IMR-90 (cell line): ENCODE results near the gene OTOG. TPM values are rescaled to one million over a fixed set of nuclear protein-coding genes. Genes with fewer than 3 reads are reported as not detected.

Experiments used
- ATAC-seq: fragments of 200-7000 bp; cut with Tn5 transposase; 2 replicates; pipeline ENCODE4 v1.9.1; 2020; ENCODE audit warnings: low read depth, mild to moderate bottlenecking, moderate library complexity
- BruUV-seq: library from RNA; stranded (reverse); fragments of 400-500 nt; replicated peaks from 2 replicates; lab custom pipeline; 2021; lab: Mats Ljungman, UMichigan
- CTCF ChIA-PET: fragments of 300-600 bp; formaldehyde crosslinking; extraction: SDS; loops from one replicate; lab custom pipeline; 2021; ENCODE audit warnings: antibody characterized with exemption; lab: Yijun Ruan, JAX
- POLR2A ChIA-PET: fragments of 300-600 bp; sonication (Branson Sonifier 250); formaldehyde crosslinking; loops from one replicate; lab custom pipeline; 2022; ENCODE audit warnings: antibody characterized with exemption; ENCODE audit not compliant: unreplicated experiment; lab: Charles Lee
- DNase-seq: peaks from one replicate; pipeline ENCODE4 v3.0.0; 2013
- H2AFZ ChIP-seq: replicated peaks from 2 replicates; pipeline ENCODE3; 2013; ENCODE audit warnings: low read length, mild to moderate bottlenecking; ENCODE audit not compliant: poor library complexity
- H2AK5ac ChIP-seq: 2 replicates; pipeline ENCODE4 v1.6.1; 2013; ENCODE audit warnings: low read depth, low read length, inconsistent platforms
- H2AK9ac ChIP-seq: replicated peaks from 2 replicates; pipeline ENCODE3; 2013; ENCODE audit warnings: mild to moderate bottlenecking, low read depth, low read length, moderate library complexity; ENCODE audit not compliant: poor library complexity
- H2BK120ac ChIP-seq: 2 replicates; pipeline ENCODE4 v1.6.1; 2013; ENCODE audit warnings: low read depth, low read length, inconsistent platforms
- H2BK15ac ChIP-seq: 3 replicates; pipeline ENCODE4 v1.6.1; 2013; ENCODE audit warnings: low read depth, low read length, inconsistent platforms
- H2BK20ac ChIP-seq: 2 replicates; pipeline ENCODE4 v1.6.1; 2013; ENCODE audit warnings: low read depth, mild to moderate bottlenecking, inconsistent platforms, low read length, moderate library complexity
- H2BK5ac ChIP-seq: 2 replicates; pipeline ENCODE4 v1.6.1; 2013; ENCODE audit warnings: mild to moderate bottlenecking, low read depth, low read length, inconsistent platforms; ENCODE audit not compliant: poor library complexity, severe bottlenecking
- H3K14ac ChIP-seq: replicated peaks from 2 replicates; pipeline ENCODE4 v1.6.1; 2013; ENCODE audit warnings: low read depth, low read length, inconsistent platforms
- H3K18ac ChIP-seq: 2 replicates; pipeline ENCODE4 v1.6.1; 2013; ENCODE audit warnings: low read depth, low read length, control low read depth
- H3K23ac ChIP-seq: 2 replicates; pipeline ENCODE4 v1.6.1; 2013; ENCODE audit warnings: low read depth, low read length, inconsistent platforms
- H3K27ac ChIP-seq: 2 replicates; pipeline ENCODE4 v1.5.1; 2013; ENCODE audit warnings: mild to moderate bottlenecking, control low read depth, low read length; ENCODE audit not compliant: insufficient read depth
- H3K27me3 ChIP-seq: 2 replicates; pipeline ENCODE4 v1.6.1; 2013; ENCODE audit warnings: low read length; ENCODE audit not compliant: control insufficient read depth, insufficient read depth
- H3K36me3 ChIP-seq: 2 replicates; pipeline ENCODE4 v1.6.1; 2013; ENCODE audit warnings: low read length, mixed read lengths; ENCODE audit not compliant: control insufficient read depth, insufficient read depth
- H3K4ac ChIP-seq: 2 replicates; pipeline ENCODE4 v1.6.1; 2013; ENCODE audit warnings: low read depth, low read length, inconsistent platforms
- H3K4me1 ChIP-seq: 2 replicates; pipeline ENCODE4 v1.6.1; 2013; ENCODE audit warnings: low read length, mixed read lengths; ENCODE audit not compliant: control insufficient read depth, insufficient read depth
- H3K4me2 ChIP-seq: 2 replicates; pipeline ENCODE4 v1.6.1; 2013; ENCODE audit warnings: low read depth, mild to moderate bottlenecking, control low read depth, low read length, moderate library complexity
- H3K4me3 ChIP-seq: 2 replicates; pipeline ENCODE4 v1.5.1; 2013; ENCODE audit warnings: low read depth, mild to moderate bottlenecking, control low read depth, low read length, moderate library complexity; ENCODE audit not compliant: insufficient read depth
- H3K56ac ChIP-seq: 2 replicates; pipeline ENCODE4 v1.6.1; 2013; ENCODE audit warnings: low read length, inconsistent platforms; ENCODE audit not compliant: insufficient read depth; ENCODE audit errors: extremely low read depth
- H3K79me1 ChIP-seq, 2 experiments: 2 replicates each; pipeline ENCODE4 v1.6.1; 2013; ENCODE audit warnings: low read length in 2 of 2, inconsistent platforms in 1 of 2, low read depth in 1 of 2
- H3K9ac ChIP-seq: 2 replicates; pipeline ENCODE4 v1.6.1; 2013; ENCODE audit warnings: low read depth, low read length, control low read depth
- H3K9me1 ChIP-seq: 2 replicates; pipeline ENCODE4 v1.6.1; 2013; ENCODE audit warnings: low read length, inconsistent platforms; ENCODE audit not compliant: insufficient read depth
- H3K9me3 ChIP-seq: 2 replicates; pipeline ENCODE4 v1.6.1; 2013; ENCODE audit warnings: low read length; ENCODE audit not compliant: control insufficient read depth, insufficient read depth
- H4K20me1 ChIP-seq: 2 replicates; pipeline ENCODE4 v1.6.1; 2013; ENCODE audit warnings: low read length, inconsistent platforms; ENCODE audit not compliant: insufficient read depth
- H4K5ac ChIP-seq: 2 replicates; pipeline ENCODE4 v1.6.1; 2013; ENCODE audit warnings: mild to moderate bottlenecking, low read depth, low read length, control low read depth
- H4K8ac ChIP-seq, 2 experiments: 2 replicates each; pipeline ENCODE4 v1.6.1; 2013; ENCODE audit warnings: low read depth in 2 of 2, low read length in 2 of 2, control low read depth in 1 of 2, inconsistent platforms in 1 of 2
- H4K91ac ChIP-seq: 2 replicates; pipeline ENCODE4 v1.6.1; 2013; ENCODE audit warnings: low read depth, low read length, inconsistent platforms; ENCODE audit not compliant: insufficient read depth
- CEBPB ChIP-seq: IDR thresholded peaks from 2 replicates; pipeline ENCODE4 v1.6.1; 2012; ENCODE audit warnings: low read depth, low read length, improper control_type of control experiment
- CHD1 ChIP-seq: IDR thresholded peaks from 2 replicates; pipeline ENCODE4 v1.6.1; 2012; ENCODE audit warnings: low read depth, low read length, improper control_type of control experiment
- FOS ChIP-seq: fragments of 150-350 bp; IDR thresholded peaks from 2 replicates; pipeline ENCODE4 v1.6.1; 2016; ENCODE audit warnings: low read depth, low read length
- MAFK ChIP-seq: IDR thresholded peaks from 2 replicates; pipeline ENCODE4 v1.6.1; 2012; ENCODE audit warnings: low read depth, low read length, improper control_type of control experiment
- MAZ ChIP-seq: IDR thresholded peaks from 2 replicates; pipeline ENCODE4 v1.6.1; 2012; ENCODE audit warnings: low read depth, mild to moderate bottlenecking, low read length, improper control_type of control experiment, moderate library complexity, borderline replicate concordance
- MXI1 ChIP-seq: IDR thresholded peaks from 2 replicates; pipeline ENCODE4 v1.6.1; 2012; ENCODE audit warnings: low read depth, mild to moderate bottlenecking, low read length, moderate library complexity, borderline replicate concordance
- SMC3 ChIP-seq: fragments of 150-350 bp; IDR thresholded peaks from 2 replicates; pipeline ENCODE4 v1.6.1; 2016; ENCODE audit warnings: low read depth, mild to moderate bottlenecking, antibody characterized with exemption, low read length, moderate library complexity
- WGBS, 2 experiments: methylation state at CpG; one replicate each; pipeline versions ENCODE4 v1.1.5 to v1.1.7; 2013; ENCODE audit warnings: missing lambda C conversion rate in 2 of 2; ENCODE audit not compliant: insufficient read length in 1 of 2; ENCODE audit errors: extremely low coverage in 2 of 2; 5-methylcytosine and 5-hydroxymethylcytosine counted together
- dilution Hi-C: fragments of 300-500 bp; cut with HindIII; formaldehyde crosslinking; loops from one replicate; pipeline ENCODE4 v1.14.3; 2018; ENCODE audit warnings: low sequenced_read_pairs; ENCODE audit not compliant: unreplicated experiment
- in situ Hi-C: fragments of 300-500 bp; cut with MboI; formaldehyde crosslinking; loops from 3 replicates; pipeline ENCODE4 v1.14.3; 2019; ENCODE audit warnings: low sequenced_read_pairs, inconsistent platforms, mixed read lengths
- intact Hi-C: fragments of 100-400 bp; cut with micrococcal nuclease; formaldehyde crosslinking; loops from 2 replicates; pipeline ENCODE4 v1.10.0; 2022
- polyA plus RNA-seq, 3 experiments: library from polyadenylated mRNA; depleted of rRNA; stranded (reverse); fragments of >200 nt; gene quantifications; 2 replicates each; pipeline ENCODE4 v1.2.3, GENCODE V29; 2012; ENCODE audit warnings: low replicate concordance in 1 of 3
- total RNA-seq: library from RNA; depleted of rRNA; stranded (reverse); fragments of >200 nt; gene quantifications from 2 replicates; pipeline ENCODE4 v1.2.3, GENCODE V29; 2012
- TF ChIP-seq, protein P1 (sequence below): fragments of 150-350 bp; IDR thresholded peaks from 2 replicates; pipeline ENCODE4 v1.6.1; 2017; ENCODE audit warnings: mild to moderate bottlenecking, antibody characterized with exemption, low read length, low read depth
- TF ChIP-seq, protein P2 (sequence below): conservative IDR thresholded peaks from 2 replicates; pipeline ENCODE4 v1.5.1; 2012; ENCODE audit warnings: mild to moderate bottlenecking, low read depth, low read length, improper control_type of control experiment
- TF ChIP-seq, protein P3 (sequence below): fragments of 150-350 bp; IDR thresholded peaks from 2 replicates; pipeline ENCODE4 v1.6.1; 2016; ENCODE audit warnings: low read depth, mild to moderate bottlenecking, low read length, moderate library complexity, borderline replicate concordance

The OTOG gene
- total and polyA plus RNA-seq, 2 of the 4 experiments (the other 2 are of a cell fraction): not detected

DNA sequence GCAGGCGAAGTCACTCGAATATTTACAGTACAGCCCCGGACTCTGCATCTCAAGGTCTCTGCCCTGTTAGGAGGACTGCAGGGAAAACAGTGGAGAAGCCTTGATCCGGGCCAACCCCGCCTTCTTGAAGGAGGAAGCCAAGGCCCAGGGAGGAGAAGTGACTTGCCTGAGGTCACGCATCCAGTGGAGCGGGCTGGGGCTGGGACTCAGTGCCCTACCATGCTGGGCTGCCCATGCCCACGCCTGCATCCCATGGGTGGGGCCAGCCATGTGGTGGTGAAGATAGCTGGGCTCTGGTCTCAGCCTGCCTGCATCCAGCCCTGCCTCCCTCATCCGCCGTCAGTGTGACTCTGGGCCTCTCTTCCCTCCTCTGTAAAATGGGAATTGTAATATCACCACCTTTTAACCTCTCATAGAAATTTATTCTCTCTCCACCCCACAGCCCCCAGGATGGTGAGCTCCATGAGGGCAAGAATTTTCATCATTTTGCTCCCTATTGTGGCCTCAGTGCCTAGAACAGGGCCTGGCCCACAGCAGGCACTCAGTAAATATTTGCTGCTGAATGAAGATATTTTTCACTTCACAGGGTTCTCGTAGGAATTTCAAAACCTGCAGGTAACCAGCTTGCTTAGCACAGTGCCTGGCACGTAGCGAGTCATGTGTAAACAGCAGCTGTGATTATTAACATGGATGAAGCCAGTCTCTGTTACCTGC is 57.3 kb downstream of the OTOG start:
- Histone ChIP-seq H2BK5ac (no peak overlapping the region), H4K91ac (no peak overlapping the region), H3K4me1 (no peaks in the 10 kb centered on the region), H2AK9ac (no peak overlapping the region), H2BK20ac (no peak overlapping the region), H3K79me1 (no peaks in the 10 kb centered on the region), H3K9me3 (no peaks in the 10 kb centered on the region), H3K27me3 (peaks cover 6% of the 10 kb centered on the region; the same call in 1 of the 2 replicates), H2BK120ac (no peak overlapping the region), H3K4me3 (no peak overlapping the region), H3K9ac (no peak overlapping the region), H3K27ac (no peak overlapping the region), H4K20me1 (no peaks in the 10 kb centered on the region), H3K23ac (no peak overlapping the region), H3K4me2 (no peak overlapping the region), H3K9me1 (no peaks in the 10 kb centered on the region), H3K36me3 (no peaks in the 10 kb centered on the region), H3K14ac (no peak overlapping the region), H4K5ac (no peak overlapping the region), H3K18ac (no peak overlapping the region), H2AFZ (no peak overlapping the region), H2BK15ac (no peak overlapping the region), H3K4ac (no peak overlapping the region), H4K8ac (no peak overlapping the region), H3K56ac (no peak overlapping the region), H2AK5ac (no peak overlapping the region)
- TF ChIP-seq MXI1: no peak
- TF ChIP-seq, protein P1, sequence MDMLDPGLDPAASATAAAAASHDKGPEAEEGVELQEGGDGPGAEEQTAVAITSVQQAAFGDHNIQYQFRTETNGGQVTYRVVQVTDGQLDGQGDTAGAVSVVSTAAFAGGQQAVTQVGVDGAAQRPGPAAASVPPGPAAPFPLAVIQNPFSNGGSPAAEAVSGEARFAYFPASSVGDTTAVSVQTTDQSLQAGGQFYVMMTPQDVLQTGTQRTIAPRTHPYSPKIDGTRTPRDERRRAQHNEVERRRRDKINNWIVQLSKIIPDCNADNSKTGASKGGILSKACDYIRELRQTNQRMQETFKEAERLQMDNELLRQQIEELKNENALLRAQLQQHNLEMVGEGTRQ: no peak
- TF ChIP-seq MAZ: no peak
- TF ChIP-seq, protein P2, sequence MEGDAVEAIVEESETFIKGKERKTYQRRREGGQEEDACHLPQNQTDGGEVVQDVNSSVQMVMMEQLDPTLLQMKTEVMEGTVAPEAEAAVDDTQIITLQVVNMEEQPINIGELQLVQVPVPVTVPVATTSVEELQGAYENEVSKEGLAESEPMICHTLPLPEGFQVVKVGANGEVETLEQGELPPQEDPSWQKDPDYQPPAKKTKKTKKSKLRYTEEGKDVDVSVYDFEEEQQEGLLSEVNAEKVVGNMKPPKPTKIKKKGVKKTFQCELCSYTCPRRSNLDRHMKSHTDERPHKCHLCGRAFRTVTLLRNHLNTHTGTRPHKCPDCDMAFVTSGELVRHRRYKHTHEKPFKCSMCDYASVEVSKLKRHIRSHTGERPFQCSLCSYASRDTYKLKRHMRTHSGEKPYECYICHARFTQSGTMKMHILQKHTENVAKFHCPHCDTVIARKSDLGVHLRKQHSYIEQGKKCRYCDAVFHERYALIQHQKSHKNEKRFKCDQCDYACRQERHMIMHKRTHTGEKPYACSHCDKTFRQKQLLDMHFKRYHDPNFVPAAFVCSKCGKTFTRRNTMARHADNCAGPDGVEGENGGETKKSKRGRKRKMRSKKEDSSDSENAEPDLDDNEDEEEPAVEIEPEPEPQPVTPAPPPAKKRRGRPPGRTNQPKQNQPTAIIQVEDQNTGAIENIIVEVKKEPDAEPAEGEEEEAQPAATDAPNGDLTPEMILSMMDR: no peak
- TF ChIP-seq CEBPB: no peak
- no peak for TF ChIP-seq CHD1
- no peak for TF ChIP-seq SMC3
- TF ChIP-seq, protein P3, sequence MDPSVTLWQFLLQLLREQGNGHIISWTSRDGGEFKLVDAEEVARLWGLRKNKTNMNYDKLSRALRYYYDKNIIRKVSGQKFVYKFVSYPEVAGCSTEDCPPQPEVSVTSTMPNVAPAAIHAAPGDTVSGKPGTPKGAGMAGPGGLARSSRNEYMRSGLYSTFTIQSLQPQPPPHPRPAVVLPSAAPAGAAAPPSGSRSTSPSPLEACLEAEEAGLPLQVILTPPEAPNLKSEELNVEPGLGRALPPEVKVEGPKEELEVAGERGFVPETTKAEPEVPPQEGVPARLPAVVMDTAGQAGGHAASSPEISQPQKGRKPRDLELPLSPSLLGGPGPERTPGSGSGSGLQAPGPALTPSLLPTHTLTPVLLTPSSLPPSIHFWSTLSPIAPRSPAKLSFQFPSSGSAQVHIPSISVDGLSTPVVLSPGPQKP: no peak
- TF ChIP-seq MAFK: no peak
- no peak for TF ChIP-seq FOS
- in situ Hi-C loops (no loop called here), dilution Hi-C loops (no loop called here), intact Hi-C loops (no loop called here)
- no TSS peak for BruUV-seq
- ChIA-PET CTCF (interaction anchor here (0.7 kb wide), 1 partner anchor 127 kb away, joined by 3 read pairs; no protein-coding TSS in a partner anchor), POLR2A (no interaction called here)
- DNase-seq (no peak), ATAC-seq (no peak)
- 20% methylated on average over 1 of the region's 13 CpGs; no CpG with 5 or more reads in 1 of the 2 experiments for WGBS, 2 experiments
